ENCODE measurements around the gene MRPS27.

- TF ChIP-seq CTCF (IDR thresholded peaks at IDR 0.05; ENCODE audit: insufficient read depth, low read depth, low read length) (no peak), EZH2 (IDR thresholded peaks at IDR 0.05; ENCODE audit: insufficient read depth, low read length) (no peak)
Measured at GRCh38 chr5:72252008-72252407, 68.0 kb downstream of the MRPS27 start.
